GM12801 (cell line): ENCODE results near the gene HLA-F.

Source experiments
- TF ChIP-seq, protein P1 (sequence below): IDR thresholded peaks from one replicate; pipeline ENCODE4 v1.5.1; 2011; ENCODE audit warnings: control low read depth; ENCODE audit not compliant: insufficient read length; ENCODE audit errors: extremely low read depth

Gene HLA-F

DNA sequence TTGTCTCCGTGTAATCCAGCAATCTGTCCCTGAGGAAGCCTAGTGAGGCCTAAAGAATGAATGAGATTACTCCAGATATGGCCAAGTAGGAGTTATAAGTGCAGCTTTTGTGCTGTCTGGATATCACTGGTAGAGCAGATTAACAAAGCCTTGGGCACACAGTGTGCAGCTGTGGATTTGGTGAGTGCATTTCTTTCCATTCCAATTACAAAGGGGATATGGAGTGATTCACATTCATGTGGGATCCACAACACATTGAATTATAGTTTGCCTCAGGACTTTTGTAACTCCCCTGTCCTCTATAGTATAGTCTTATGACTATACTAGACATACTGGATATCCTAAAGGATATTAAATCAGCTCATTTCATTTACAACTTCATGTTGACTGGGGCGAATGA, 47.1 kb downstream of the HLA-F start:
- TF ChIP-seq, protein P1, sequence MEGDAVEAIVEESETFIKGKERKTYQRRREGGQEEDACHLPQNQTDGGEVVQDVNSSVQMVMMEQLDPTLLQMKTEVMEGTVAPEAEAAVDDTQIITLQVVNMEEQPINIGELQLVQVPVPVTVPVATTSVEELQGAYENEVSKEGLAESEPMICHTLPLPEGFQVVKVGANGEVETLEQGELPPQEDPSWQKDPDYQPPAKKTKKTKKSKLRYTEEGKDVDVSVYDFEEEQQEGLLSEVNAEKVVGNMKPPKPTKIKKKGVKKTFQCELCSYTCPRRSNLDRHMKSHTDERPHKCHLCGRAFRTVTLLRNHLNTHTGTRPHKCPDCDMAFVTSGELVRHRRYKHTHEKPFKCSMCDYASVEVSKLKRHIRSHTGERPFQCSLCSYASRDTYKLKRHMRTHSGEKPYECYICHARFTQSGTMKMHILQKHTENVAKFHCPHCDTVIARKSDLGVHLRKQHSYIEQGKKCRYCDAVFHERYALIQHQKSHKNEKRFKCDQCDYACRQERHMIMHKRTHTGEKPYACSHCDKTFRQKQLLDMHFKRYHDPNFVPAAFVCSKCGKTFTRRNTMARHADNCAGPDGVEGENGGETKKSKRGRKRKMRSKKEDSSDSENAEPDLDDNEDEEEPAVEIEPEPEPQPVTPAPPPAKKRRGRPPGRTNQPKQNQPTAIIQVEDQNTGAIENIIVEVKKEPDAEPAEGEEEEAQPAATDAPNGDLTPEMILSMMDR = no peak

DNA sequence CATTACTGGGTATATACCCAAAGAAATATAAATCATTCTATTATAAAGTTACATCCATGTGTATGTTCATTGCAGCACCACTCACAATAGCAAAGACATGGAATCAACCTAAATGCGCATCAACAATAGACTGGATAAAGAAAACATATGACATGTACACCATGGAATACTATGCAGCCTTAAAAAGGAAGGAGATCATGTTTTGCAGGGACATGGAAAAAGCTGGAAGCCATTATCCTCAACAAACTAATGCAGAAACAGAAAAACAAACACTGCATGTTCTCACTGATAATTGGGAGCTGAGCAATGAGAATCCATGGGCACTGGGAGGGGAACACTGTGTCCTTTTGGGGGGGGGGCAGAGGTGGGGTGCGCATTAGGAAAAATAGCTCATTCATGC, 53.5 kb downstream of the HLA-F start:
- TF ChIP-seq, protein P1 = no peak
